Panc1 (cell line): ENCODE results near the gene UBAC1. TPM values are rescaled to one million over a fixed set of nuclear protein-coding genes. Genes with fewer than 3 reads are reported as not detected.

ENCODE experiments used
- ATAC-seq: fragments of 200-7000 bp; cut with Tn5 transposase; 2 replicates; pipeline ENCODE4 v1.9.1; 2020; ENCODE audit warnings: mild to moderate bottlenecking, moderate library complexity
- BruUV-seq: library from RNA; stranded (reverse); fragments of 400-500 nt; replicated peaks from 2 replicates; lab custom pipeline; 2021; lab: Mats Ljungman, UMichigan
- CTCF ChIA-PET: fragments of 300-600 bp; sonication (Branson Sonifier 250); formaldehyde crosslinking; loops from one replicate; lab custom pipeline; 2022; ENCODE audit warnings: antibody characterized with exemption; lab: Charles Lee
- POLR2A ChIA-PET: fragments of 300-600 bp; sonication (Branson Sonifier 250); formaldehyde crosslinking; loops from one replicate; lab custom pipeline; 2022; ENCODE audit warnings: antibody characterized with exemption; lab: Charles Lee
- DNase-seq: peaks from one replicate; pipeline ENCODE4 v3.0.0-alpha.2; 2010; ENCODE audit warnings: low read depth, low spot score
- H3K27ac ChIP-seq: 2 replicates; pipeline ENCODE4 v1.5.1; 2011; ENCODE audit warnings: mild to moderate bottlenecking, low read length, inconsistent platforms
- H3K27me3 ChIP-seq: fragments of 200-500 bp; sonication (Bioruptor generic); 2 replicates; pipeline ENCODE4 v1.6.0; 2014; ENCODE audit warnings: low read length, inconsistent platforms; ENCODE audit not compliant: control insufficient read depth, insufficient read depth
- H3K36me3 ChIP-seq: fragments of 200-500 bp; sonication (Bioruptor generic); 2 replicates; pipeline ENCODE4 v1.5.1; 2014; ENCODE audit warnings: inconsistent platforms, mild to moderate bottlenecking, low read length, moderate library complexity; ENCODE audit not compliant: control insufficient read depth, insufficient read depth
- H3K4me1 ChIP-seq: 2 replicates; pipeline ENCODE4 v1.5.1; 2011; ENCODE audit warnings: inconsistent platforms, mild to moderate bottlenecking, low read length, moderate library complexity; ENCODE audit not compliant: control insufficient read depth, insufficient read depth
- H3K4me3 ChIP-seq, 2 experiments: 2 replicates each; pipeline ENCODE4 v1.5.1; 2011 to 2012; ENCODE audit warnings: low read depth in 2 of 2, low read length in 2 of 2, mild to moderate bottlenecking in 2 of 2, inconsistent platforms in 1 of 2, moderate library complexity in 1 of 2
- H3K9me3 ChIP-seq: fragments of 200-500 bp; sonication (Bioruptor generic); 2 replicates; pipeline ENCODE4 v1.5.1; 2014; ENCODE audit warnings: low read depth, mild to moderate bottlenecking, inconsistent platforms, low read length, moderate library complexity; ENCODE audit not compliant: control insufficient read depth, insufficient read depth
- CTCF ChIP-seq: fragments of 450-650 bp; IDR thresholded peaks from 2 replicates; pipeline ENCODE4 v1.5.1; 2017; ENCODE audit warnings: mild to moderate bottlenecking
- POLR2AphosphoS5 ChIP-seq: IDR thresholded peaks from 2 replicates; pipeline ENCODE4 v1.6.1; 2012; ENCODE audit warnings: mild to moderate bottlenecking, low read depth, low read length, moderate library complexity
- REST ChIP-seq, 2 experiments: IDR thresholded peaks; 2 replicates each; pipeline ENCODE4 v1.6.1; 2011 to 2012; ENCODE audit warnings: low read depth in 2 of 2, control low read depth in 1 of 2, low read length in 1 of 2, mild to moderate bottlenecking in 1 of 2, moderate library complexity in 1 of 2; ENCODE audit not compliant: insufficient read depth in 1 of 2
- SIN3A ChIP-seq: IDR thresholded peaks from 2 replicates; pipeline ENCODE4 v1.6.1; 2012; ENCODE audit warnings: low read depth, mild to moderate bottlenecking, low read length, moderate library complexity, borderline replicate concordance; ENCODE audit not compliant: insufficient read depth
- TCF7L2 ChIP-seq: IDR thresholded peaks from 2 replicates; pipeline ENCODE4 v1.6.1; 2011; ENCODE audit warnings: mild to moderate bottlenecking, low read depth, low read length, inconsistent platforms
- in situ Hi-C: cut with HindIII; loops from 2 replicates; pipeline ENCODE4 v1.10.0; 2016; ENCODE audit warnings: low sequenced_read_pairs, low pct_unique_long_range_greater_than_20kb
- intact Hi-C: fragments of 100-400 bp; cut with micrococcal nuclease; formaldehyde crosslinking; loops from one replicate; pipeline ENCODE4 v1.10.0; 2022; ENCODE audit not compliant: unreplicated experiment
- total RNA-seq: library from RNA; stranded (reverse); gene quantifications from one replicate; pipeline ENCODE4 v1.2.1, GENCODE V29; 2021; ENCODE audit not compliant: unreplicated experiment

The UBAC1 gene
- total RNA-seq, 1 experiment from 2014 or later = 38.0 TPM

- BruUV-seq = no TSS peak
- Histone ChIP-seq H3K4me1 (peaks cover 11% of the 10 kb centered on the region), H3K36me3 (no peaks in the 10 kb centered on the region; the same call in 1 of the 2 replicates), H3K27me3 (no peaks in the 10 kb centered on the region), H3K4me3 (no peak overlapping the region), H3K9me3 (no peaks in the 10 kb centered on the region), H3K27ac (no peak overlapping the region)
- DNase-seq (no peak), ATAC-seq (no peak)
- CTCF ChIA-PET = no interaction called here
- no peak for TF ChIP-seq TCF7L2
- no peak for TF ChIP-seq CTCF
- POLR2A ChIA-PET = no interaction called here
- in situ Hi-C loops (no loop called here), intact Hi-C loops (no loop called here)
Observed at GRCh38 chr9:135928731-135929655, 32.2 kb downstream of the UBAC1 start.

GRCh38 chr9:135928074-135928730, 33.0 kb downstream of the UBAC1 start:
- BruUV-seq = no TSS peak
- H3K36me3 ChIP-seq = no peaks in the 10 kb centered on the region; the same call in 1 of the 2 replicates
- peaks cover 11% of the 10 kb centered on the region for H3K4me1 ChIP-seq
- no peak overlapping the region for H3K27ac ChIP-seq
- ChIA-PET POLR2A (no interaction called here), CTCF (no interaction called here)
- in situ Hi-C loops = no loop called here
- no peaks in the 10 kb centered on the region for H3K27me3 ChIP-seq
- TF ChIP-seq REST (IDR thresholded peaks at IDR 0.05; ENCODE audit: insufficient read depth in 1 of 2, low read depth in 2 of 2, low read length in 1 of 2) = no peak
- TF ChIP-seq SIN3A = no peak
- TF ChIP-seq TCF7L2 = no peak
- TF ChIP-seq POLR2AphosphoS5 = no peak
- TF ChIP-seq CTCF = no peak
- no peak overlapping the region for H3K4me3 ChIP-seq
- no peak for DNase-seq
- no peaks in the 10 kb centered on the region for H3K9me3 ChIP-seq
- no peak for ATAC-seq
- intact Hi-C loops = no loop called here
